Vagina (tissue), 2 donors: ENCODE results near the gene CD34. TPM values are rescaled to one million over a fixed set of nuclear protein-coding genes. Genes with fewer than 3 reads are reported as not detected.

ENCODE experiments used
- DNase-seq, 2 donors: peaks; one replicate each; pipeline ENCODE4 v3.0.0-alpha.2; 2017; ENCODE audit errors: extremely low spot score in 2 of 2
- H3K27ac ChIP-seq: fragments of 200-600 bp; sonication (generic); one replicate; pipeline ENCODE4 v1.5.1; 2019
- H3K27me3 ChIP-seq: fragments of 200-600 bp; sonication (generic); one replicate; pipeline ENCODE4 v1.5.1; 2019
- H3K36me3 ChIP-seq, 2 donors: fragments of 200-600 bp; sonication (generic); one replicate each; pipeline ENCODE4 v1.5.1; 2017 to 2019
- H3K4me1 ChIP-seq: fragments of 200-600 bp; sonication (generic); one replicate; pipeline ENCODE4 v1.5.1; 2019
- H3K4me3 ChIP-seq, 2 donors: fragments of 200-600 bp; sonication (generic); 1 replicate in 1 of 2; 2 replicates in 1 of 2; pipeline ENCODE4 v1.5.1; 2016 to 2019
- H3K9me3 ChIP-seq: fragments of 200-600 bp; sonication (generic); one replicate; pipeline ENCODE4 v1.5.1; 2019
- CTCF ChIP-seq, 3 experiments: fragments of 450-650 bp in 2 of 3; fragments of 200-600 bp in 1 of 3; sonication (generic) in 1 of 3; IDR thresholded peaks; one replicate each; pipeline ENCODE4 v1.5.1; 2017 to 2019; ENCODE audit warnings: antibody characterized with exemption in 3 of 3, mild to moderate bottlenecking in 2 of 3, moderate library complexity in 2 of 3
- POLR2A ChIP-seq, 2 donors: fragments of 450-650 bp; IDR thresholded peaks; one replicate each; pipeline ENCODE4 v1.6.1; 2017; ENCODE audit warnings: antibody characterized with exemption in 2 of 2, mild to moderate bottlenecking in 2 of 2, moderate library complexity in 2 of 2
- POLR2AphosphoS5 ChIP-seq, 2 donors: sonication (generic); formaldehyde crosslinking; IDR thresholded peaks; one replicate each; pipeline ENCODE4 v1.9.0; 2017; ENCODE audit warnings: antibody characterized with exemption in 2 of 2, mild to moderate bottlenecking in 2 of 2, low read depth in 1 of 2; ENCODE audit not compliant: insufficient read depth in 1 of 2
- intact Hi-C: fragments of 100-400 bp; cut with DNase I; formaldehyde crosslinking; loops from one replicate; pipeline ENCODE4 v1.15.1; 2023
- total RNA-seq: library from RNA; depleted of rRNA; stranded (reverse); fragments of >200 nt; gene quantifications from one replicate; pipeline ENCODE4 v1.2.3, GENCODE V29; 2016

CD34 gene
- total RNA-seq, 1 donor from 2014 or later = 57.5 TPM

DNA sequence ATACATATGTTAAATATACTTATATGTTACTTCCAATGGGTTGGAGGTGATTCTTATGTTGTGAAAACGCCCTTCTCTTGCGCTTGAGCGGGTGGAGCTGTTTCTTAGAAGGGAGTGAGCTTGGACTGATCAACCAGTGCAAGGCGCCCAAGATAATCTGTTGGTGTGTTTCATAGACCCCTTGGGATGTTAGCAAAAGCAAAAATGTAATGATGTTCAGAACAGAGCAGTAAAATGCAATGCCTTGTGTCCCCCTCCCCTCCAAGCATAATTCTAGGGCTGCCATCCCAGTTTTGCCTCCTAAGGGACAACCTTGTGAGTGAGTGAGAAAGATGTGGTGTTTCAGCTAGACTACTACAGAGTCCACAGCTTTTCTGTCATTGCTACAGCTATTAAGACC lies 6.2 kb upstream of the CD34 start:
- Histone ChIP-seq H3K4me1 (peaks cover 22% of the 10 kb centered on the region), H3K9me3 (no peaks in the 10 kb centered on the region), H3K36me3 (no peaks in the 10 kb centered on the region), H3K27me3 (no peaks in the 10 kb centered on the region), H3K27ac (no peak overlapping the region), H3K4me3 (no peak overlapping the region)
- TF ChIP-seq CTCF (IDR thresholded peaks at IDR 0.05) (no peak), POLR2AphosphoS5 (IDR thresholded peaks at IDR 0.05; ENCODE audit: insufficient read depth in 1 of 2, low read depth in 1 of 2) (no peak), POLR2A (IDR thresholded peaks at IDR 0.05) (no peak)
- no peak for DNase-seq
- intact Hi-C loops = no loop called here

GRCh38 chr1:207913951-207914350 lies 3.0 kb upstream of the CD34 start:
- DNase-seq = no peak
- intact Hi-C loops = no loop called here
- no peaks in the 10 kb centered on the region for H3K9me3 ChIP-seq
- no peak overlapping the region for H3K27ac ChIP-seq
- H3K27me3 ChIP-seq = no peaks in the 10 kb centered on the region
- H3K4me1 ChIP-seq = peaks cover 19% of the 10 kb centered on the region
- TF ChIP-seq POLR2AphosphoS5 (IDR thresholded peaks at IDR 0.05; ENCODE audit: insufficient read depth in 1 of 2, low read depth in 1 of 2) (no peak), CTCF (IDR thresholded peaks at IDR 0.05) (no peak)
- no peak overlapping the region for H3K4me3 ChIP-seq
- H3K36me3 ChIP-seq = no peaks in the 10 kb centered on the region

DNA sequence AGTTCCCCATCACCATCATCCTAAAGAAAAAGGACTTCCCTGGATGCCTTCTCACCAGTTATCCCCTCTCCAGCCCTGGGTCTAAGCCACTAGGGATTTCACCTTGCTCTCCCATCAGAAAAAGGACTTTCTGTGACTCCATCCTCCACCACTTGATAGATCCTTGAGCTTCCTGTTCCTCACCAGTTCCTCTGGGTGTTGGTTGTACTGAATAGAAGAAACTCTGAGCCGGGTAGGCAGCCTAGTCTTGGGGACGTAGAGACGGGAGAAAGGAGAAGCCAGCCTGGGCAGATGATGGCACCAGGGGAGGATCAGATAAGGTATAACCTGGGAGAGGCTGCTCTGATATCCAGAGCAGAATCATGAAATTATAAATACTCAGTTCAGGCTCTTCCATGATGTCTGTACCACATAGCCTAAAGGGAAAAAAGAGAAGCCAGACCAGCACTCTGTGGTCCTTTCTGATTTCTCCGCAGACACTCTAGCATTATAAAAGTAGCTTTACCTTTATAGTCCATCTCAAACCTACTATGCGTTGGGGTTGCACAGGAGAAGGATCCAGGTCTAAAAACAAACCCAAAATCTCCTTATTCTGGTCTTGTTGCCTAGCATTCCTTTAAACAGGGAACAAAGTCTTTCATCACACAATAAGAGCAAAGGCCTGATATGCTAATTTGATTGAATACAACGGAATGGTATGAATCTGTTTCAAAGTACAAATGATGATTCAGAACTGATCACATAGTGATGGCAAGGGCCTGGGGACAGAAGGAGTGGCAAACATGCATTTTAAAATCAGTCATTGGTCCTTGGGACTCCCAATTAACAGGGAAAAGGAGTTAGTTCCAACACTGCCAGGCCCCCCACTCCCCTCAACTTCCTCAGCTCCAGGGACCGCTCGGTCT lies 1.2 kb upstream of the CD34 start:
- Histone ChIP-seq H3K27ac (peak overlapping the region; percentile 86), H3K4me3 (peak overlapping the region in 1 of 2 donors; percentile 52)

DNA sequence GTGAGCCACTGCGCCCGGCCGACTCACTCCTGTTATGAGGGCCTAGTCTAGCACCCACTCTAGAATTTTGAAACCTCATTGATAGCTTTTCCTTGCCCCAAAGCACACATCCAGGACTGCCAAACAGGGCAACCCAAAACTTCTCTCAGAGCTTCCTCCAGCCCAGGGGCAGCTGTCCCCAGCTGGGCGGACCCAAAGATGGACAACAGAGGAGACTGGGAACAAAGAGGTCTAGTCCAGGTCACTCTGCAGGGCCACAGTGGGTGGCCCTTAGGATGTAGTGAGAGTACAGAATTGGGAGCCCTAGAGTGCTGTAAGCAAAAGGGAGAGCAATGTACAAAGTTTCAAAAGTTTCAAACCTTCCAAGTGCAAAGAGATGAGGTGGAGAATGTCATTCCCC lies 1.2 kb downstream of the CD34 start:
- Histone ChIP-seq H3K9me3 (no peaks in the 10 kb centered on the region), H3K27ac (peak overlapping the region; percentile 86), H3K4me1 (peaks cover 14% of the 10 kb centered on the region), H3K4me3 (peak overlapping the region; percentile 52 to 56), H3K27me3 (no peaks in the 10 kb centered on the region), H3K36me3 (no peaks in the 10 kb centered on the region)
- no peak for DNase-seq
- intact Hi-C loops = no loop called here
- TF ChIP-seq POLR2AphosphoS5 (IDR thresholded peaks at IDR 0.05; ENCODE audit: insufficient read depth in 1 of 2, low read depth in 1 of 2) (no peak), POLR2A (IDR thresholded peaks at IDR 0.05) (no peak), CTCF (IDR thresholded peaks at IDR 0.05) (no peak)

More for the DNA sequence above, 1.2 kb upstream of the CD34 start:
- intact Hi-C loops = no loop called here
- Histone ChIP-seq H3K36me3 (no peaks in the 10 kb centered on the region), H3K27me3 (no peaks in the 10 kb centered on the region), H3K4me1 (peaks cover 14% of the 10 kb centered on the region), H3K9me3 (no peaks in the 10 kb centered on the region)
- TF ChIP-seq CTCF (IDR thresholded peaks at IDR 0.05) = no peak
- TF ChIP-seq POLR2A (IDR thresholded peaks at IDR 0.05) = no peak
- TF ChIP-seq POLR2AphosphoS5 (IDR thresholded peaks at IDR 0.05; ENCODE audit: insufficient read depth in 1 of 2, low read depth in 1 of 2) = no peak
- DNase-seq = no peak

DNA sequence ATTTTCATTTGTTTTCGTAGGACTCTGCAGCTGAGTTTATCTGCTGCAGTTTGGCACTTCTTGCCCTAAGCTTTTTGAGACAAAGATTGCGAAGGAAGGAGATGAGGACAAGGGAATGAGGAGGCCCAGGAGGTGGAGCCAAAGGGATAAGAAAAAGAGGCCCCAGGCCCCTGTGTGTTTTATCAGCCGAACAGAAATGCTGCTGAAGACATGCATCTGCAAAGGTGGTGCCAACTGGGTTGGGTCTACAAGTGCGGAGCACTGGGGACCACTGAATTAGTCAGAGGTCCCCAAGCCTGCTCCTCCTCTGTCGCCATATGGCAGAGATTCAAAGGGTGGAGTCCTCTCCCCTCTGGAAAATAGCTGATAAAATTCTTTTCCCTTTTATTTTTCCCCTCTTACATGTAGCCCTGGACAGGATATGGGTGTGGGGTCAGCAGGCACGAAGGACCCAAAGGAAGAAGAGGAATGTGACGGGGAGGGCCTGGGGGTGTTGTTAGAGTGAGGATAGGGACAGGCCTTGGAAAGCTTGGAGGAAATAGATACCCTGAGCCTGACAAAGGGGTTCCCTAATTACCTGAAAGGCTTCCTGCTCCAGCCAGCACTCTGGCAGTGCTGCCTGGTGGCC lies 2.7 kb downstream of the CD34 start:
- intact Hi-C loops = no loop called here
- Histone ChIP-seq H3K9me3 (no peaks in the 10 kb centered on the region), H3K4me1 (peaks cover 23% of the 10 kb centered on the region), H3K27ac (peak overlapping the region; percentile 86), H3K27me3 (no peaks in the 10 kb centered on the region), H3K4me3 (peak overlapping the region; percentile 52 to 56), H3K36me3 (no peaks in the 10 kb centered on the region)
- TF ChIP-seq POLR2AphosphoS5 (IDR thresholded peaks at IDR 0.05; ENCODE audit: insufficient read depth in 1 of 2, low read depth in 1 of 2) (peak in 1 of 2 donors; percentile 11), CTCF (IDR thresholded peaks at IDR 0.05) (no peak), POLR2A (IDR thresholded peaks at IDR 0.05) (no peak)
- no peak for DNase-seq
